Glutamatergic neuron (in vitro differentiated cells): ENCODE data around the gene CCDC74A. TPM values are rescaled to one million over a fixed set of nuclear protein-coding genes. Genes with fewer than 3 reads are reported as not detected.
"Not testable (repeated sequence)": the region's sequence is repeated elsewhere in the genome, so short reads cannot be mapped to it uniquely, and the experiment has no call there.

Experiments
- DNase-seq: peaks from one replicate; pipeline ENCODE4 v3.0.0; 2022
- H3K27ac Mint-ChIP-seq: one replicate; pipeline ENCODE4 v1.8.0; 2020; ENCODE audit warnings: mild to moderate bottlenecking, mixed read lengths, inconsistent platforms; ENCODE audit not compliant: unreplicated experiment
- H3K27me3 Mint-ChIP-seq: one replicate; pipeline ENCODE4 v1.8.0; 2020; ENCODE audit warnings: mild to moderate bottlenecking, moderate library complexity, mixed read lengths, inconsistent platforms; ENCODE audit not compliant: unreplicated experiment
- H3K36me3 Mint-ChIP-seq: one replicate; pipeline ENCODE4 v1.8.0; 2020; ENCODE audit warnings: mild to moderate bottlenecking, mixed read lengths, inconsistent platforms; ENCODE audit not compliant: unreplicated experiment
- H3K4me1 Mint-ChIP-seq: one replicate; pipeline ENCODE4 v1.8.0; 2020; ENCODE audit warnings: mild to moderate bottlenecking, low read depth, mixed read lengths, inconsistent platforms; ENCODE audit not compliant: unreplicated experiment
- H3K4me3 Mint-ChIP-seq: one replicate; pipeline ENCODE4 v1.8.0; 2020; ENCODE audit warnings: mild to moderate bottlenecking, mixed read lengths, inconsistent platforms; ENCODE audit not compliant: unreplicated experiment
- H3K9me3 Mint-ChIP-seq: one replicate; pipeline ENCODE4 v1.8.0; 2020; ENCODE audit warnings: mild to moderate bottlenecking, moderate library complexity, mixed read lengths, inconsistent platforms; ENCODE audit not compliant: unreplicated experiment
- CTCF ChIP-seq: fragments of 200-600 bp; sonication (generic); IDR thresholded peaks from one replicate; pipeline ENCODE4 v1.5.0; 2021; ENCODE audit not compliant: partially characterized antibody, unreplicated experiment
- total RNA-seq: library from RNA; stranded (reverse); fragmentation: NEBNext Ultra II Directional; extraction: Animal tissue kit (Norgen Biotek cat#: 25700); gene quantifications from one replicate; pipeline ENCODE4 v1.2.1, GENCODE V29; 2021; ENCODE audit not compliant: unreplicated experiment

CCDC74A gene
- total RNA-seq, 1 donor from 2014 or later, result 0.54 TPM

GRCh38 chr2:131493199-131493968, 34.3 kb upstream of the CCDC74A start:
- TF ChIP-seq CTCF, result no peak
- peaks cover 9% of the 10 kb centered on the region for H3K9me3 Mint-ChIP-seq
- DNase-seq, result no peak
- H3K27ac Mint-ChIP-seq, result peak overlapping the region; percentile 97
- H3K4me1 Mint-ChIP-seq, result peaks cover 10% of the 10 kb centered on the region
- H3K4me3 Mint-ChIP-seq, result peak overlapping the region; percentile 98
- H3K27me3 Mint-ChIP-seq, result peaks cover 10% of the 10 kb centered on the region
- H3K36me3 Mint-ChIP-seq, result no peaks in the 10 kb centered on the region

- not testable (repeated sequence) for H3K4me3 Mint-ChIP-seq, H3K27ac Mint-ChIP-seq, H3K27me3 Mint-ChIP-seq, H3K4me1 Mint-ChIP-seq, H3K36me3 Mint-ChIP-seq, H3K9me3 Mint-ChIP-seq, DNase-seq
These were observed 32.2 kb upstream of the CCDC74A start for GRCh38 chr2:131495506-131495905.

- DNase-seq, H3K36me3 Mint-ChIP-seq, H3K9me3 Mint-ChIP-seq, H3K4me1 Mint-ChIP-seq, H3K27ac Mint-ChIP-seq, H3K4me3 Mint-ChIP-seq, H3K27me3 Mint-ChIP-seq: not testable (repeated sequence)
These were observed 29.2 kb upstream of the CCDC74A start for GRCh38 chr2:131498321-131498973.

GRCh38 chr2:131503587-131503986, 24.1 kb upstream of the CCDC74A start:
- H3K27ac Mint-ChIP-seq, result not testable (repeated sequence)

GRCh38 chr2:131504082-131504750, 23.5 kb upstream of the CCDC74A start:
- H3K27me3 Mint-ChIP-seq, DNase-seq, H3K9me3 Mint-ChIP-seq, H3K27ac Mint-ChIP-seq, H3K4me3 Mint-ChIP-seq, H3K36me3 Mint-ChIP-seq, H3K4me1 Mint-ChIP-seq: not testable (repeated sequence)

More at GRCh38 chr2:131503587-131503986, 24.1 kb upstream of the CCDC74A start:
- not testable (repeated sequence) for H3K4me3 Mint-ChIP-seq, H3K9me3 Mint-ChIP-seq, DNase-seq, H3K4me1 Mint-ChIP-seq, H3K36me3 Mint-ChIP-seq, H3K27me3 Mint-ChIP-seq

GRCh38 chr2:131509615-131510014, 18.1 kb upstream of the CCDC74A start:
- no peak for DNase-seq
- Mint-ChIP-seq H3K36me3 (no peaks in the 10 kb centered on the region), H3K27ac (no peak overlapping the region), H3K4me1 (no peaks in the 10 kb centered on the region), H3K9me3 (no peaks in the 10 kb centered on the region), H3K4me3 (no peak overlapping the region), H3K27me3 (no peaks in the 10 kb centered on the region)
- TF ChIP-seq CTCF, result no peak

GRCh38 chr2:131511291-131511968, 16.3 kb upstream of the CCDC74A start:
- H3K4me3 Mint-ChIP-seq, H3K27ac Mint-ChIP-seq: not testable (repeated sequence)

GRCh38 chr2:131511969-131512870, 15.5 kb upstream of the CCDC74A start:
- not testable (repeated sequence) for DNase-seq, H3K4me1 Mint-ChIP-seq, H3K36me3 Mint-ChIP-seq, H3K27me3 Mint-ChIP-seq, H3K4me3 Mint-ChIP-seq, H3K9me3 Mint-ChIP-seq
- peak overlapping the region; percentile 38 for H3K27ac Mint-ChIP-seq

More at GRCh38 chr2:131511291-131511968, 16.3 kb upstream of the CCDC74A start:
- not testable (repeated sequence) for DNase-seq, H3K36me3 Mint-ChIP-seq, H3K27me3 Mint-ChIP-seq, H3K9me3 Mint-ChIP-seq, H3K4me1 Mint-ChIP-seq

- H3K4me3 Mint-ChIP-seq, H3K36me3 Mint-ChIP-seq, H3K27me3 Mint-ChIP-seq, H3K4me1 Mint-ChIP-seq, H3K9me3 Mint-ChIP-seq, H3K27ac Mint-ChIP-seq, DNase-seq: not testable (repeated sequence)
These were observed 13.1 kb upstream of the CCDC74A start for GRCh38 chr2:131514408-131515166.
